CD4-positive, alpha-beta T cell treated with Interleukin-17A for 1 hour (primary cell): ENCODE measurements around the gene OR2W3.

Experiments used
- DNase-seq: peaks from one replicate; pipeline ENCODE4 v3.0.0-alpha.2; 2020

Gene OR2W3

GRCh38 chr1:247895163-247895637, at the start of gene OR2W3:
OR2W3 (plus strand) TSS chr1:247895587; CDS start chr1:247895587, 0 bp downstream.
- no peak for DNase-seq

- DNase-seq: no peak
Observed at GRCh38 chr1:247845693-247846017, 49.7 kb upstream of the OR2W3 start.

GRCh38 chr1:247848346-247848745, 47.0 kb upstream of the OR2W3 start:
- no peak for DNase-seq

- no peak for DNase-seq
Observed at GRCh38 chr1:247849616-247850015, 45.8 kb upstream of the OR2W3 start.

- DNase-seq: no peak
Observed at GRCh38 chr1:247854899-247855545, 40.4 kb upstream of the OR2W3 start.

GRCh38 chr1:247855911-247856310, 39.5 kb upstream of the OR2W3 start:
- no peak for DNase-seq

- no peak for DNase-seq
Observed at GRCh38 chr1:247857069-247857984, 38.1 kb upstream of the OR2W3 start, which contains the start of gene TRIM58. TRIM58 (plus strand) TSS chr1:247857187; CDS start chr1:247857247, 60 bp downstream.

GRCh38 chr1:247857985-247858619, 37.3 kb upstream of the OR2W3 start:
- DNase-seq: no peak

GRCh38 chr1:247862756-247863155, 32.6 kb upstream of the OR2W3 start:
- DNase-seq: no peak

- DNase-seq: no peak
Observed at GRCh38 chr1:247864644-247865043, 30.7 kb upstream of the OR2W3 start.

- DNase-seq: no peak
Observed at GRCh38 chr1:247865416-247865815, 30.0 kb upstream of the OR2W3 start.

GRCh38 chr1:247883346-247883745, 12.0 kb upstream of the OR2W3 start:
- no peak for DNase-seq

- no peak for DNase-seq
Observed at GRCh38 chr1:247884797-247885413, 10.5 kb upstream of the OR2W3 start.

- DNase-seq: no peak
Observed at GRCh38 chr1:247895976-247896375, 589 bp downstream of the OR2W3 start.

GRCh38 chr1:247904122-247904521, 8.7 kb downstream of the OR2W3 start:
- DNase-seq: no peak

- no peak for DNase-seq
Observed at GRCh38 chr1:247905181-247905580, 9.8 kb downstream of the OR2W3 start.

- no peak for DNase-seq
Observed at GRCh38 chr1:247905910-247906503, 10.6 kb downstream of the OR2W3 start.

- peak; percentile 23 for DNase-seq
Observed at GRCh38 chr1:247906504-247907047, 11.2 kb downstream of the OR2W3 start.

GRCh38 chr1:247908766-247909165, 13.4 kb downstream of the OR2W3 start:
- no peak for DNase-seq

- no peak for DNase-seq
Observed at GRCh38 chr1:247913786-247914185, 18.4 kb downstream of the OR2W3 start.

- no peak for DNase-seq
Observed at GRCh38 chr1:247914941-247915662, 19.7 kb downstream of the OR2W3 start.

- no peak for DNase-seq
Observed at GRCh38 chr1:247919952-247920351, 24.6 kb downstream of the OR2W3 start, which contains the start of gene OR2T8. OR2T8 (plus strand) TSS chr1:247920252; CDS start chr1:247921018, 766 bp downstream.
